Sigmoid colon (tissue), 4 donors: ENCODE measurements around the gene EIF2S1.

Experiments used
- EP300 ChIP-seq, 4 donors: sonication (generic); formaldehyde crosslinking; IDR thresholded peaks; one replicate each; pipeline ENCODE4 v1.6.1; 2017; ENCODE audit warnings: antibody characterized with exemption in 4 of 4
- POLR2A ChIP-seq, 2 donors: fragments of 450-650 bp; IDR thresholded peaks; one replicate each; pipeline ENCODE4 v1.6.1; 2016; ENCODE audit warnings: antibody characterized with exemption in 2 of 2, mild to moderate bottlenecking in 2 of 2, moderate library complexity in 2 of 2
- TF ChIP-seq, protein P1 (sequence below), 4 experiments: fragments of 450-650 bp in 3 of 4; fragments of 200-600 bp in 1 of 4; IDR thresholded peaks; one replicate each; pipeline ENCODE4 v1.5.1; 2016 to 2019; ENCODE audit warnings: antibody characterized with exemption in 4 of 4, mild to moderate bottlenecking in 3 of 4, moderate library complexity in 2 of 4

GRCh38 chr14:67409461-67409860, 49.3 kb downstream of the EIF2S1 start:
- TF ChIP-seq POLR2A (IDR thresholded peaks at IDR 0.05) = no peak
- TF ChIP-seq, protein P1, sequence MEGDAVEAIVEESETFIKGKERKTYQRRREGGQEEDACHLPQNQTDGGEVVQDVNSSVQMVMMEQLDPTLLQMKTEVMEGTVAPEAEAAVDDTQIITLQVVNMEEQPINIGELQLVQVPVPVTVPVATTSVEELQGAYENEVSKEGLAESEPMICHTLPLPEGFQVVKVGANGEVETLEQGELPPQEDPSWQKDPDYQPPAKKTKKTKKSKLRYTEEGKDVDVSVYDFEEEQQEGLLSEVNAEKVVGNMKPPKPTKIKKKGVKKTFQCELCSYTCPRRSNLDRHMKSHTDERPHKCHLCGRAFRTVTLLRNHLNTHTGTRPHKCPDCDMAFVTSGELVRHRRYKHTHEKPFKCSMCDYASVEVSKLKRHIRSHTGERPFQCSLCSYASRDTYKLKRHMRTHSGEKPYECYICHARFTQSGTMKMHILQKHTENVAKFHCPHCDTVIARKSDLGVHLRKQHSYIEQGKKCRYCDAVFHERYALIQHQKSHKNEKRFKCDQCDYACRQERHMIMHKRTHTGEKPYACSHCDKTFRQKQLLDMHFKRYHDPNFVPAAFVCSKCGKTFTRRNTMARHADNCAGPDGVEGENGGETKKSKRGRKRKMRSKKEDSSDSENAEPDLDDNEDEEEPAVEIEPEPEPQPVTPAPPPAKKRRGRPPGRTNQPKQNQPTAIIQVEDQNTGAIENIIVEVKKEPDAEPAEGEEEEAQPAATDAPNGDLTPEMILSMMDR (IDR thresholded peaks at IDR 0.05) = no peak
- no peak for TF ChIP-seq EP300 (IDR thresholded peaks at IDR 0.05)
